DOHH2 (cell line): ENCODE results near the gene PPP1R8.

Source experiments
- H3F3A ChIP-seq: fragments of 200-600 bp; sonication (generic), shearing (Covaris generic); 2 replicates; pipeline ENCODE4 v1.6.0; 2016; ENCODE audit warnings: antibody characterized with exemption, mild to moderate bottlenecking; ENCODE audit not compliant: control insufficient read depth, insufficient read depth
- H3K27ac ChIP-seq: fragments of 200-600 bp; sonication (generic); 2 replicates; pipeline ENCODE4 v1.5.1; 2014; ENCODE audit warnings: low read depth, mild to moderate bottlenecking, low read length, moderate library complexity
- H3K27me3 ChIP-seq: fragments of 200-600 bp; sonication (generic); 2 replicates; pipeline ENCODE4 v1.6.1; 2014; ENCODE audit warnings: mild to moderate bottlenecking, low read length, mixed read lengths; ENCODE audit not compliant: control insufficient read depth
- H3K36me3 ChIP-seq: fragments of 200-600 bp; sonication (generic); 2 replicates; pipeline ENCODE4 v1.6.1; 2014; ENCODE audit warnings: mild to moderate bottlenecking, low read length, moderate library complexity, mixed read lengths; ENCODE audit not compliant: control insufficient read depth
- H3K4me1 ChIP-seq: fragments of 200-600 bp; sonication (generic); 2 replicates; pipeline ENCODE4 v1.6.1; 2014; ENCODE audit warnings: mild to moderate bottlenecking, low read length, mixed read lengths; ENCODE audit not compliant: control insufficient read depth
- H3K4me2 ChIP-seq: fragments of 200-600 bp; sonication (generic); 2 replicates; pipeline ENCODE4 v1.6.0; 2014; ENCODE audit warnings: mild to moderate bottlenecking, low read length, moderate library complexity
- H3K4me3 ChIP-seq: fragments of 200-600 bp; sonication (generic); 2 replicates; pipeline ENCODE4 v1.5.1; 2014; ENCODE audit warnings: mild to moderate bottlenecking, low read length, mixed read lengths
- H3K79me2 ChIP-seq: fragments of 200-600 bp; sonication (generic); 2 replicates; pipeline ENCODE4 v1.6.1; 2014; ENCODE audit warnings: mild to moderate bottlenecking, low read length, mixed read lengths; ENCODE audit not compliant: control insufficient read depth
- H3K9me2 ChIP-seq: fragments of 200-600 bp; sonication (generic); replicated peaks from 2 replicates; pipeline ENCODE4 v1.6.1; 2014; ENCODE audit warnings: mild to moderate bottlenecking, low read length, mixed read lengths; ENCODE audit not compliant: control insufficient read depth
- H3K9me3 ChIP-seq: fragments of 200-600 bp; sonication (generic); 2 replicates; pipeline ENCODE4 v1.6.1; 2014; ENCODE audit warnings: antibody characterized with exemption, low read length, mixed read lengths; ENCODE audit not compliant: control insufficient read depth, insufficient read depth
- H4K20me1 ChIP-seq: fragments of 200-600 bp; sonication (generic); 2 replicates; pipeline ENCODE4 v1.6.0; 2014; ENCODE audit warnings: low read depth, mild to moderate bottlenecking, antibody characterized with exemption, low read length, moderate library complexity; ENCODE audit not compliant: control insufficient read depth, insufficient read depth
- EZH2phosphoT487 ChIP-seq: fragments of 200-600 bp; sonication (generic); IDR thresholded peaks from 2 replicates; pipeline ENCODE4 v1.6.1; 2017; ENCODE audit warnings: borderline replicate concordance, mild to moderate bottlenecking, antibody characterized with exemption, low read length, moderate library complexity, mixed read lengths
- TF ChIP-seq, protein P1 (sequence below): fragments of 200-600 bp; sonication (generic); IDR thresholded peaks from one replicate; pipeline ENCODE4 v1.5.1; 2014; ENCODE audit warnings: antibody characterized with exemption, mild to moderate bottlenecking, low read depth, low read length; ENCODE audit not compliant: poor library complexity, severe bottlenecking

PPP1R8 gene

DNA sequence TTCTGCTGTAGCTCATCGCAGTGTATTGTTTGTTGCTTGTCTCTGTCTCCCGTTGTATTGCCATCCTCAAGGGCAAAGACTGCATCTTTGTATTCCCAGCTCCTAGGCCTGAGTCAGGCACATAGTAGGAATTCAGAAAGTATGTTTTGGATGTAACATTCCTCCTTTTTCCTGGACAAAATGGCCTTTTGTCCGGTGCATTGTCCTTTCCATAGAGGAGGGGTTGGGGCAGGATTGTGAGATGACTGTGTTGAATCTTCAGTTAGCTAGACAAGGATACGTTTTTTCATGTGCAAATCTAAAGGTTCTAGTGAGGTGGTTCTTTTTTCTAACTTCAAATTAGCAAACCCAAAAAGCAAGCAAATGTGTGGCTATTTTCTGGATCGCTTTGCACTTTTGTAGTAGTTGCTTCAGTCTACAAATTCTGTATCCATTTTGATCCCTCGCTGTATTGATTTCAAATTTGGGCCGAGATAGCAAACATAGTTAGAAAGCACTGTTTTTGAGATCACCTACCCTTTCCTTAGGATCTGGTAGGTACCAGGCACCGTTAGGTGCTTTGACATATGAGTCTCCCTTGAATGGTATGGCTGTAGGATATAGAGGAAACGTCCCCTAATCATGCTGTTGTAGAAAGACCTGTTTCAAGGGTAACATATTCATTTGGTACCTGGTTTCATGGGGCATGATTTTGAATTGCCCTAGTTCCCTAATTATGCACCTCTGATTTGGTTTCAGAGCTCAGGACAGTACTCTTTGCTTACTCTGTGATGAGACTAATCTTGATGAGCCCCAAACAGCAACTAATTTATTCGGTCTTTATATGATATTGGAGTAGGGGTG lies 1.2 kb downstream of the PPP1R8 start:
- H3F3A ChIP-seq = peaks cover 15% of the 10 kb centered on the region; the same call in 1 of the 2 replicates
- H3K9me2 ChIP-seq = no peaks in the 10 kb centered on the region
- H3K4me3 ChIP-seq = peak overlapping the region; percentile 80
- no peaks in the 10 kb centered on the region for H3K9me3 ChIP-seq
- no peaks in the 10 kb centered on the region for H3K27me3 ChIP-seq
- peaks cover 11% of the 10 kb centered on the region; the same call in 1 of the 2 replicates for H4K20me1 ChIP-seq
- H3K4me1 ChIP-seq = peaks cover 24% of the 10 kb centered on the region
- H3K27ac ChIP-seq = 0 out of 2 replicates have a peak overlapping the region, but pooled peaks have one; percentile 67
- peak overlapping the region; percentile 80 for H3K4me2 ChIP-seq
- no peak for TF ChIP-seq EZH2phosphoT487
- TF ChIP-seq, protein P1, sequence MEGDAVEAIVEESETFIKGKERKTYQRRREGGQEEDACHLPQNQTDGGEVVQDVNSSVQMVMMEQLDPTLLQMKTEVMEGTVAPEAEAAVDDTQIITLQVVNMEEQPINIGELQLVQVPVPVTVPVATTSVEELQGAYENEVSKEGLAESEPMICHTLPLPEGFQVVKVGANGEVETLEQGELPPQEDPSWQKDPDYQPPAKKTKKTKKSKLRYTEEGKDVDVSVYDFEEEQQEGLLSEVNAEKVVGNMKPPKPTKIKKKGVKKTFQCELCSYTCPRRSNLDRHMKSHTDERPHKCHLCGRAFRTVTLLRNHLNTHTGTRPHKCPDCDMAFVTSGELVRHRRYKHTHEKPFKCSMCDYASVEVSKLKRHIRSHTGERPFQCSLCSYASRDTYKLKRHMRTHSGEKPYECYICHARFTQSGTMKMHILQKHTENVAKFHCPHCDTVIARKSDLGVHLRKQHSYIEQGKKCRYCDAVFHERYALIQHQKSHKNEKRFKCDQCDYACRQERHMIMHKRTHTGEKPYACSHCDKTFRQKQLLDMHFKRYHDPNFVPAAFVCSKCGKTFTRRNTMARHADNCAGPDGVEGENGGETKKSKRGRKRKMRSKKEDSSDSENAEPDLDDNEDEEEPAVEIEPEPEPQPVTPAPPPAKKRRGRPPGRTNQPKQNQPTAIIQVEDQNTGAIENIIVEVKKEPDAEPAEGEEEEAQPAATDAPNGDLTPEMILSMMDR = no peak
- H3K36me3 ChIP-seq = peaks cover 50% of the 10 kb centered on the region
- H3K79me2 ChIP-seq = peaks cover 66% of the 10 kb centered on the region

DNA sequence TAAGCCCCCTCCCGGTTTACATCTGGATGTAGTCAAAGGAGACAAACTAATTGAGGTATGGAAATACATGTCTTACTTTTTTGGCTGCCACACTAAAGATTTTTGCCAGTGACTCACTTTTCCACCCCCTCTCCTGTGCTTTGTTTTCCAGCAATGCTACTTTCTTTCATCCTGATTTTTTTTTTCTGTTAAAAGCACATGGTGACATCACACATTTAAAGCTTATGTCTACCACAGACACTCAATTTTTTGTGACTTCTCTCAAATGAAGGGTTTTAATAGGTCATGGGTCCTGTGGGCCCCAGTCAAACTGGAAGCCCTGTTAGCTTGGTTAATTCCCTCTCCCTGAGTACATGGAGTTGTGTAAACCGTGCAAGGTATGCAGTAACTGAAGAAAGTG lies 2.2 kb downstream of the PPP1R8 start:
- H3K4me3 ChIP-seq = peak overlapping the region; percentile 80; the same call in 1 of the 2 replicates
- no peaks in the 10 kb centered on the region for H3K9me2 ChIP-seq
- peaks cover 13% of the 10 kb centered on the region; the same call in 1 of the 2 replicates for H3F3A ChIP-seq
- no peaks in the 10 kb centered on the region for H3K27me3 ChIP-seq
- H3K36me3 ChIP-seq = peaks cover 52% of the 10 kb centered on the region
- H3K27ac ChIP-seq = no peak overlapping the region
- H3K4me1 ChIP-seq = peaks cover 24% of the 10 kb centered on the region
- TF ChIP-seq, protein P1 = no peak
- no peak for TF ChIP-seq EZH2phosphoT487
- peaks cover 11% of the 10 kb centered on the region; the same call in 1 of the 2 replicates for H4K20me1 ChIP-seq
- H3K79me2 ChIP-seq = peaks cover 75% of the 10 kb centered on the region
- H3K4me2 ChIP-seq = peak overlapping the region; percentile 80
- H3K9me3 ChIP-seq = no peaks in the 10 kb centered on the region

DNA sequence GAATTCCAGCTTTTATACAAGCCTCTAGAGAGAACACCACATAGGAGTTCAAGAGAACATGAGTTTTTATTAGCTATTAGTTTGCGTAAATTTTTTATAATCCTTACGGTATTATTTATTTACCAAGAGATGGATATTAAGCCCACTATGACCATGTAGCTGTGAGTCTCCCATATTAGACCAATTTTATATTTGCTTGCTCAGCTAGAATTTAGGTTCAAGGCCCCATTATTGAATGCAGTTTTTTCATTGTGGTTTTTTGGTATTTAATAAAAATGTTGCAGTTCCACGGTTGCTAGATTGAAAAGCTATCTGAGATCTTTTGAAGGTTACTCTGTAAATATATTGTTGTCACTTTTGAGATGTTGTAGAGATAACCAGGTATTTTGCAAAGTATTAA lies 2.9 kb downstream of the PPP1R8 start:
- H3F3A ChIP-seq = peaks cover 6% of the 10 kb centered on the region; the same call in 1 of the 2 replicates
- peaks cover 24% of the 10 kb centered on the region for H3K4me1 ChIP-seq
- no peaks in the 10 kb centered on the region for H3K9me2 ChIP-seq
- H3K79me2 ChIP-seq = peaks cover 82% of the 10 kb centered on the region
- H3K27me3 ChIP-seq = no peaks in the 10 kb centered on the region
- no peak overlapping the region for H3K27ac ChIP-seq
- no peaks in the 10 kb centered on the region for H3K9me3 ChIP-seq
- H3K36me3 ChIP-seq = peaks cover 55% of the 10 kb centered on the region
- H3K4me2 ChIP-seq = 0 out of 2 replicates have a peak overlapping the region, but pooled peaks have one; percentile 2
- no peak overlapping the region for H3K4me3 ChIP-seq
- TF ChIP-seq, protein P1 = no peak
- TF ChIP-seq EZH2phosphoT487 = no peak
- peaks cover 11% of the 10 kb centered on the region; the same call in 1 of the 2 replicates for H4K20me1 ChIP-seq
